Measurements from ENCODE around the gene PACSIN1. TPM values are rescaled to one million over a fixed set of nuclear protein-coding genes. Genes with fewer than 3 reads are reported as not detected.

The PACSIN1 gene
- total RNA-seq, 1 donor from 2014 or later = 0.11 TPM

DNA sequence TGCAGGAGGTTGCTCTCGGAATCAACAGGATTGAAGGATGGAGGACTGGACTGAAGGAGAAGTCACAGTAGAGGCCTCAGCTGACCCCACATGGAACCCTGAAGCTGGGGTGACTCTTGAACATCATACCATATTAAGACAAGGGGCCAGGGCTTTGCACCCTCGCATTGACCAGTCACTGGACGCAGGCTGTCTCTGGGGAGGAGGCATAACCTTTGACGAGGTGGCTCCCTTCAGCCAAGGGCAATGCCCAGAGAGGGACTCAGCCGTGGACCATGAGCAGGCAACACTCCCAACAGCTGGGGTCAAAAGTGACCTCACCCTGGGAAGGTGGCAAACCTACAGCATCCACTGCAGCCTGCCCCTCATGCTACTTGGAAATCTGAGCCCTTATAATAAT, 21.7 kb downstream of the PACSIN1 start:
- POLR2A ChIA-PET = no interaction called here

GRCh38 chr6:34489207-34489805, 23.4 kb downstream of the PACSIN1 start:
- H3K36me3 Mint-ChIP-seq (ENCODE audit: low read depth) = no peaks in the 10 kb centered on the region
- no peak for DNase-seq
- POLR2A ChIA-PET = no interaction called here
- TF ChIP-seq, protein P1, sequence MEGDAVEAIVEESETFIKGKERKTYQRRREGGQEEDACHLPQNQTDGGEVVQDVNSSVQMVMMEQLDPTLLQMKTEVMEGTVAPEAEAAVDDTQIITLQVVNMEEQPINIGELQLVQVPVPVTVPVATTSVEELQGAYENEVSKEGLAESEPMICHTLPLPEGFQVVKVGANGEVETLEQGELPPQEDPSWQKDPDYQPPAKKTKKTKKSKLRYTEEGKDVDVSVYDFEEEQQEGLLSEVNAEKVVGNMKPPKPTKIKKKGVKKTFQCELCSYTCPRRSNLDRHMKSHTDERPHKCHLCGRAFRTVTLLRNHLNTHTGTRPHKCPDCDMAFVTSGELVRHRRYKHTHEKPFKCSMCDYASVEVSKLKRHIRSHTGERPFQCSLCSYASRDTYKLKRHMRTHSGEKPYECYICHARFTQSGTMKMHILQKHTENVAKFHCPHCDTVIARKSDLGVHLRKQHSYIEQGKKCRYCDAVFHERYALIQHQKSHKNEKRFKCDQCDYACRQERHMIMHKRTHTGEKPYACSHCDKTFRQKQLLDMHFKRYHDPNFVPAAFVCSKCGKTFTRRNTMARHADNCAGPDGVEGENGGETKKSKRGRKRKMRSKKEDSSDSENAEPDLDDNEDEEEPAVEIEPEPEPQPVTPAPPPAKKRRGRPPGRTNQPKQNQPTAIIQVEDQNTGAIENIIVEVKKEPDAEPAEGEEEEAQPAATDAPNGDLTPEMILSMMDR (IDR thresholded peaks at IDR 0.05) = no peak
- no peak overlapping the region for H3K27ac Mint-ChIP-seq
- intact Hi-C loops (cut with micrococcal nuclease) = no loop called here
- no peaks in the 10 kb centered on the region for H3K27me3 Mint-ChIP-seq
- no peak overlapping the region for H3K4me3 Mint-ChIP-seq
- no peak for ATAC-seq (ENCODE audit: low read depth)
- H3K4me1 Mint-ChIP-seq = peaks cover 11% of the 10 kb centered on the region
- CTCF ChIA-PET = no interaction called here
- H3K9me3 Mint-ChIP-seq = no peaks in the 10 kb centered on the region

More for the DNA sequence above, 21.7 kb downstream of the PACSIN1 start:
- Mint-ChIP-seq H3K4me3 (no peak overlapping the region), H3K9me3 (no peaks in the 10 kb centered on the region), H3K36me3 (ENCODE audit: low read depth) (no peaks in the 10 kb centered on the region), H3K4me1 (peaks cover 13% of the 10 kb centered on the region), H3K27ac (no peak overlapping the region), H3K27me3 (no peaks in the 10 kb centered on the region)
- DNase-seq (no peak), ATAC-seq (ENCODE audit: low read depth) (no peak)
- intact Hi-C loops (cut with micrococcal nuclease) = no loop called here
- TF ChIP-seq, protein P1 (IDR thresholded peaks at IDR 0.05) = no peak
- CTCF ChIA-PET = no interaction called here

- TF ChIP-seq, protein P1 (IDR thresholded peaks at IDR 0.05) = no peak
- Mint-ChIP-seq H3K27me3 (no peaks in the 10 kb centered on the region), H3K27ac (no peak overlapping the region), H3K9me3 (no peaks in the 10 kb centered on the region), H3K4me3 (no peak overlapping the region), H3K36me3 (ENCODE audit: low read depth) (no peaks in the 10 kb centered on the region), H3K4me1 (no peaks in the 10 kb centered on the region)
- intact Hi-C loops (cut with micrococcal nuclease) = no loop called here
- ChIA-PET CTCF (no interaction called here), POLR2A (interaction anchor here (0.7 kb wide), 1 partner anchor 203 kb away, joined by 7 read pairs; no protein-coding TSS in a partner anchor)
- no peak for ATAC-seq (ENCODE audit: low read depth)
- no peak for DNase-seq
Measured at GRCh38 chr6:34490390-34491090, 24.7 kb downstream of the PACSIN1 start.

GRCh38 chr6:34491091-34491430, 25.2 kb downstream of the PACSIN1 start:
- no peak overlapping the region for H3K4me3 Mint-ChIP-seq
- H3K36me3 Mint-ChIP-seq (ENCODE audit: low read depth) = no peaks in the 10 kb centered on the region
- H3K9me3 Mint-ChIP-seq = no peaks in the 10 kb centered on the region
- ATAC-seq (ENCODE audit: low read depth) = no peak
- TF ChIP-seq, protein P1 (IDR thresholded peaks at IDR 0.05) = no peak
- no peak for DNase-seq
- intact Hi-C loops (cut with micrococcal nuclease) = no loop called here
- H3K27me3 Mint-ChIP-seq = no peaks in the 10 kb centered on the region
- no peak overlapping the region for H3K27ac Mint-ChIP-seq
- POLR2A ChIA-PET = no interaction called here
- CTCF ChIA-PET = no interaction called here
- no peaks in the 10 kb centered on the region for H3K4me1 Mint-ChIP-seq

DNA sequence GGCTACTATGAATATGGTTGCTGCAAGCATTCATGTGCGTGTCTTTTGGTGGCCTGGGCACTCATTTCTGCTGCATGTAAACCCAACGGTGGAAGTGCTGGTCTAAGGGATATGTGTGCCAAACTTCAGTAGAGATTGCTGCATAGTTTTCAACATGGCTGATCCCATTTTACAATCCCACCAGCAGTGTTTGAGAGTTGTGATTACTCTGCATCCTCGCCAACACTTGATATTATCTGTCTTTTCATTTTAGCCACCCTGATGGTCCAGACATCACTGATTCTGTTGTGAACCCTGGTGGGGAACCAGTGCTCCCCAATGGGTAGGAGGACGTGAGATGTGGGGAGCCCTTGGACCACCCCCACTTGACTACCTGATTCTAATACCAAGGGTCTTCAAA, 27.5 kb downstream of the PACSIN1 start:
- Mint-ChIP-seq H3K4me3 (no peak overlapping the region), H3K36me3 (ENCODE audit: low read depth) (no peaks in the 10 kb centered on the region), H3K27ac (no peak overlapping the region), H3K9me3 (no peaks in the 10 kb centered on the region), H3K4me1 (no peaks in the 10 kb centered on the region), H3K27me3 (no peaks in the 10 kb centered on the region)
- POLR2A ChIA-PET = no interaction called here
- no peak for DNase-seq
- intact Hi-C loops (cut with micrococcal nuclease) = no loop called here
- ATAC-seq (ENCODE audit: low read depth) = no peak
- CTCF ChIA-PET = interaction anchor here (1.1 kb wide), 1 partner anchor 647 kb away, joined by 3 read pairs; no protein-coding TSS in a partner anchor
- TF ChIP-seq, protein P1 (IDR thresholded peaks at IDR 0.05) = no peak
